ENCODE measurements around the gene RBAK.
"Not testable (repeated sequence)": the region's sequence is repeated elsewhere in the genome, so short reads cannot be mapped to it uniquely, and the experiment has no call there.

Gene RBAK

GRCh38 chr7:5050676-5051075 lies 5.0 kb downstream of the RBAK start:
- no peak for DNase-seq

DNA sequence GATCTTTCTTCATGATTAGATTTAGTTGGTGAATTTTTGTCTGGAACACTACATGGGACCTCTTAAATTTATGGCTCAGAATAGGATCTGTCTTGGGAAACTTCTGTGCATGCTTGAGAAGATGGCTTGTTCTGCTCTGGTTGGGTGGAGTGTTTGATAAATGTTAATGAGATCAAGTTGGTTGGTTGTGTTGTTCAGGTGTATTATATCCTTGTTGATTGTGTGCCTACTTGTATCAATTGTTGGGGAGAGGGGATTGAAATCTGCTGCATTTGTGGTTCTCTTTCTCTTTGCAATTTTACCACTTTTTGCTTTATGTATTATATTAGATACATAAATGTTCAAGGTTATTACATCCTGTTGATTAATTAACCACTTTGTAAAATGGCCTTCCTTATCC lies 6.1 kb downstream of the RBAK start:
- not testable (repeated sequence) for DNase-seq

- no peak for DNase-seq
These were observed 7.5 kb downstream of the RBAK start for GRCh38 chr7:5053175-5053574.

DNA sequence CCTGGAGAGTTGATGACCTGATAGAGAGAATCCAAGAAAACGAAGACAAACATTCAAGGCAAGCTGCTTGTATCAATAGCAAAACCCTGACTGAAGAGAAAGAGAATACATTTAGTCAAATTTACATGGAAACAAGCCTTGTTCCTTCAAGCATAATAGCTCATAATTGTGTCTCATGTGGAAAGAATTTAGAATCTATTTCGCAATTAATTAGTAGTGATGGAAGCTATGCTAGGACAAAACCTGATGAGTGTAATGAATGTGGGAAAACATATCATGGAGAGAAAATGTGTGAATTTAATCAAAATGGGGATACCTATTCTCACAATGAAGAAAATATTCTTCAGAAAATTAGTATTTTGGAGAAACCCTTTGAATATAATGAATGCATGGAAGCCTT lies 18.0 kb downstream of the RBAK start:
- DNase-seq: no peak

GRCh38 chr7:5064391-5065106 lies 18.9 kb downstream of the RBAK start:
- DNase-seq: no peak

DNA sequence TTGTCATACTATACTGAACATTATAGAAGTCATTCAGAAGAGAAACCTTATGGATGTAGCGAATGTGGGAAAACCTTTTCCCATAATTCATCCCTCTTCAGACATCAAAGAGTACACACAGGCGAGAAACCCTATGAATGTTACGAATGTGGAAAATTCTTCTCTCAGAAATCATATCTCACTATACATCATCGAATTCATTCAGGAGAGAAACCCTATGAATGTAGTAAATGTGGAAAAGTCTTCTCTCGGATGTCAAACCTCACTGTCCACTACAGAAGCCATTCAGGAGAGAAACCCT lies 19.4 kb downstream of the RBAK start:
- DNase-seq: no peak

- DNase-seq: no peak
These were observed 22.9 kb downstream of the RBAK start for GRCh38 chr7:5068521-5068920.

DNA sequence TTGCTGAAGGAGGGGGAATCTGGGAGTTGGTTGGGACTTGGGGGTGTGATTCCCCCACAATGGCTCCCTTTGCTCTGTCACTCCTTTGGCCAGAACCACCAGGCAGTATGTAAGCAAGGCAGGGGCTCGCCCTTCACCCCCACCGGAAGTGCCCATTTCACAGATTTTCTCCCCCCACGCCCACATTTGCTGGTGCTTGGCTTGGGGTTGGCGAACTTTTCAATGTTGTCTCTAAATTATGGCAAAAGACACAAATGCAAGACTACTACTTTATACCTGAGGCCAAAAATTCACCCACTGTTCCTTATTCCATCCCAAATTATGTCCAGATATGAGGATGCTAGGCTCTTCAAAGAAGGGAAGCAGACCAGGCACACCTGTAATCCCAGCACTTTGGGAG lies 24.5 kb downstream of the RBAK start:
- no peak for DNase-seq

- DNase-seq: not testable (repeated sequence)
These were observed 29.5 kb downstream of the RBAK start for GRCh38 chr7:5075187-5075586.

- peak in 11 of 51 donors; percentile 4 to 54 (median 12) for DNase-seq
These were observed 32.1 kb downstream of the RBAK start for GRCh38 chr7:5077740-5078139.

DNA sequence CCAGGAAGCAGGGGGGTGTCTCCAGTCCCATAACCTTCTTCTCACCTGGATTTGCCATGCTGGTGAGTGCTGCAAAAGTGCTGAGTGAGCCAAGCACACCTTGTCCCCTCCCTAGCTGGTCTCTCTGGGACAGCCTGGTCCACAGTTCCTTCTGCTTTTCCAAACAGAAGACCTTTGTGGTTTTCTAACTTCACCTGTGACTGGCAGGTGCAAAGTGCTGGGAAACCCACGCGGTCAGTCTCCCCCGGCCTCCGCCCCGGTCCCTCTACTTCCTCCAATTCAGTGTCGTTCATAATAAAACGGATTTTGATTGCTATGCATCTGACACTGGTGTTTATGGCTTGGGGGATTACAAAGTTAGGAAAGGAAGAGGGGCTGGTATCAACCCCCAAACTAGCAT lies 37.1 kb downstream of the RBAK start:
- no peak for DNase-seq

DNA sequence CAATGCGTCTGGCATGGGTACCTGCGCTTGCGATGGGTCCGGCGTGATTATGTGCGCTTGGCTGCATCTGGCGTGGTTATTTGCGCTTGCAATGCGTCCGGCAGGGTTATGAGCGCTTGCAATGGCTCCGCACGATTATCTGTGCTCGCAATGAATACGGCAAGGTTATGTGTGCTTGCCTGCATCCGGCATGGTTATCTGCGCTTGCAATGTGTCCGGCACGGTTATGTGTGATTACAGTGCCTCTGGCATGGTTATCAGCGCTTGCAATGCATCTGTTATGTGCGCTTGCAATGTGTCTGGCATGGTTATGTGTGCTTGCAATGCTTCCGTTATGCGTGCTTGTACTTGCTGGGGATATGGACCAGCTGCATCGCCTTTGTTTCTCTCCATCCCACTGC lies 37.7 kb downstream of the RBAK start:
- no peak for DNase-seq

DNA sequence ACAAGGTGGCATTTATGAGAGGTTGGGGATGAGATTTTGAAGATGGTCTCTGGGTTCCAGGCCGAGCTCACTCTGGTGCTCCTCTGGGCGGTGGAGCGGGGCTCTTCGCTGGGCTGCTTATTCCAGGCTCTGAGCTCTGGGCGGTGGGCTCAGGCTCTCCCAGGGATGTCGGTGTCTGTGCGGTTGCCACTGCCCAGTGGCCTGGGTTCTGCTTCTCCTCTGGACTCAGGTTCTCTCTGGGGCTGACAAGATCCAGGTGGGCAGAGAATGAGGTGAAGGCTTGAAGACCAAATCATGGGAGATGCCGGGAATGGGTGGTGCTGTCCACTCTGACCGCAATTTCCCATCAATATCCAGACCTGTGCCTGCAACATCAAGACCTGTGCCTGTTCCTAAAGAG lies 40.6 kb downstream of the RBAK start:
- no peak for DNase-seq

GRCh38 chr7:5088228-5088833 lies 42.7 kb downstream of the RBAK start:
- not testable (repeated sequence) for DNase-seq

GRCh38 chr7:5088906-5089305 lies 43.2 kb downstream of the RBAK start:
- DNase-seq: no peak

DNA sequence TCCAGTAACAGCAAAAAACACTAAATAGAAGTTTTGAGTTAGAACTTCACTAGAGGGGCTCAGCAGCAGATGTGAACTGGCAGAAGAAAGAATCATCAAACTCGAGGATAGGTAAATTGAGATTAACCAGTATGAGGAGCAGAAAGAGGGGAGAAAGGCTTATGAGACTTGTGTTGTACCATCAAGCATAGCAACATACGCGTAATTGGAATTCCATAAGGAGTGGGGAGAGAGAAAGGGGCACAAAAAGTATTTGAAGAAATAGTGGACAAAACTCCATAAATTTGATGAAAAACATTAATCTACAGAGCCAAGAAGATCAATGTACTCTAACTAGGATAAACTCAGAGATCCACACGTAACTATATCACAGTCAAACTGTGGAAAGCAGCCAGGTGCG lies 48.3 kb downstream of the RBAK start:
- DNase-seq: no peak

GRCh38 chr7:5094641-5095040 lies 49.0 kb downstream of the RBAK start:
- DNase-seq: no peak

GRCh38 chr7:5116359-5116758 lies 70.7 kb downstream of the RBAK start:
- no peak for DNase-seq

DNA sequence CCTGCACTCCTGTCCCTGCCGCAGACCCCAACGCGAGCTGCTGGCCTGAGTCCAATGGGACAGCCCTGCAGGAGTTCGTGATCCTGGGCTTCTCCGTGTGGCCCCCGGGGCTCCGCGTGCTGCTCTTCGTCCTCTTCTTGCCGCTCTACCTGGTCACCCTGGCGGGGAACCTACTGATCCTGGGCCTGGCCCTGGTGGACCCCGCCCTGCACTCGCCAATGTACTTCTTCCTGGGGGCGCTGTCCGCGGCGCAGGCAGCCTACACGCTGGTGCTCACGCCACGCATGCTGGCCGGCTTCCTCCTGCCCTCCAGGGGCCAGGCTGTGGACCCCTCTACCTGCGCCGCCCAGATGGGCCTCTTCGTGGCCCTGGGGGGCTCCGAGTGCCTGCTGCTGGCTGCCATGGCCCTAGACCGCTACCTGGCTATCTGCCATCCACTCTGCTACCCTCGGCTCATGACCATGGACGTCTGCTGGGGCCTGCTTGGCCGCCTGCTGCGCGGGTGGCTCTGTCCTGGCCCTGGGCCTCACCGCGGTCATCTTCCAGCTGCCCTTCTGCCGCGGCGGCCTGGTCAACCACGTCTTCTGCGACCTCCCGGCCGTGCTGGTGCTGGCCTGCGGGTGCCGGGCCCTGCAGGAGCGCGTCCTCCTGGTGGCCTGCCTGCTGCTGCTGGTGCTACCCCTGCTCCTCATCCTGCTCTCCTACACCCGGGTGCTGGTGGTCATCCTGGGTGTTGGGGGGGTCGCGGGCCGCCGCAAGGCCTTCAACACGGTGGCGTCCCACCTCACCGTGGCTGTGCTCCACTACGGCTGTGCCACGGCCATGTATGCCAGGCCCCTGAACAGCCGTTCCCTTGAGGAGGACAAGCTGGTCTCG lies 71.7 kb downstream of the RBAK start:
- DNase-seq: no peak

Data from hypothalamus (tissue), 51 donors.